HEK293T (cell line): ENCODE measurements around the gene EGLN2.

ENCODE experiments used
- ARNT ChIP-seq: fragments of 450-650 bp; IDR thresholded peaks from 2 replicates; pipeline ENCODE4 v1.6.1; 2017; ENCODE audit warnings: mild to moderate bottlenecking
- BHLHE40 ChIP-seq: fragments of 450-650 bp; IDR thresholded peaks from 2 replicates; pipeline ENCODE4 v1.6.1; 2016; ENCODE audit warnings: mild to moderate bottlenecking, moderate library complexity, borderline replicate concordance
- FOXA1 ChIP-seq: fragments of 450-650 bp; IDR thresholded peaks from 2 replicates; pipeline ENCODE4 v1.6.1; 2016; ENCODE audit warnings: mild to moderate bottlenecking
- FOXK2 ChIP-seq: fragments of 450-650 bp; IDR thresholded peaks from 2 replicates; pipeline ENCODE4 v1.6.1; 2016; ENCODE audit warnings: mild to moderate bottlenecking
- FOXM1 ChIP-seq: fragments of 450-650 bp; IDR thresholded peaks from 2 replicates; pipeline ENCODE4 v1.6.1; 2017; ENCODE audit warnings: mild to moderate bottlenecking, borderline replicate concordance
- HDGF ChIP-seq: fragments of 450-650 bp; IDR thresholded peaks from 2 replicates; pipeline ENCODE4 v1.6.1; 2017; ENCODE audit warnings: antibody characterized with exemption, borderline replicate concordance
- L3MBTL2 ChIP-seq: fragments of 450-650 bp; conservative IDR thresholded peaks from 2 replicates; pipeline ENCODE4 v1.6.1; 2016; ENCODE audit warnings: mild to moderate bottlenecking
- SP1 ChIP-seq: fragments of 450-650 bp; IDR thresholded peaks from 2 replicates; pipeline ENCODE4 v1.6.1; 2017
- SUZ12 ChIP-seq: fragments of 450-650 bp; IDR thresholded peaks from 2 replicates; pipeline ENCODE4 v1.6.1; 2016; ENCODE audit warnings: mild to moderate bottlenecking
- TARDBP ChIP-seq: fragments of 450-650 bp; IDR thresholded peaks from 2 replicates; pipeline ENCODE4 v1.6.1; 2016
- ZNF384 ChIP-seq: fragments of 450-650 bp; IDR thresholded peaks from 2 replicates; pipeline ENCODE4 v1.6.1; 2016
- TF ChIP-seq, protein P1 (sequence below): fragments of 450-650 bp; IDR thresholded peaks from 2 replicates; pipeline ENCODE4 v1.6.1; 2016

DNA sequence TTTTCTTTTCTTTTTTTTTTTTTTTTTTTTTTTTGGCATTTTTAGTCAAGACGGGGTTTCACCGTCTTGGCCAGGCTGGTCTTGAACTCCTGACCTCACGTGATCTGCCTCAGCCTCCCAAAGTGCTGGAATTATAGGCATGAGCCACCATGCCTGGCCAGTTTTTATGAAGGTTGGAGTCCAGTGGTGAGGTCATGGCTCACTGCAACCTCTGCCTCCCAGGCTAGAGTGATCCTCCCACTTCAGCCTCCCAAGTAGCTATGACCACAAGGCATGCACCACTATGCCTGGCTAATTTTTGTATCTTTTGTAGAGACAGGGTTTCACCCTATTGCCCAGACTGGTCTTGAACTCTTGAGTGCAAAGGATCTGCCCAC is 43.8 kb upstream of the EGLN2 start:
- TF ChIP-seq SP1 (no peak), HDGF (no peak), BHLHE40 (no peak), SUZ12 (no peak), FOXM1 (no peak), TARDBP (no peak), ARNT (no peak), FOXA1 (no peak), FOXK2 (no peak), ZNF384 (no peak), L3MBTL2 (no peak)
- TF ChIP-seq, protein P1, sequence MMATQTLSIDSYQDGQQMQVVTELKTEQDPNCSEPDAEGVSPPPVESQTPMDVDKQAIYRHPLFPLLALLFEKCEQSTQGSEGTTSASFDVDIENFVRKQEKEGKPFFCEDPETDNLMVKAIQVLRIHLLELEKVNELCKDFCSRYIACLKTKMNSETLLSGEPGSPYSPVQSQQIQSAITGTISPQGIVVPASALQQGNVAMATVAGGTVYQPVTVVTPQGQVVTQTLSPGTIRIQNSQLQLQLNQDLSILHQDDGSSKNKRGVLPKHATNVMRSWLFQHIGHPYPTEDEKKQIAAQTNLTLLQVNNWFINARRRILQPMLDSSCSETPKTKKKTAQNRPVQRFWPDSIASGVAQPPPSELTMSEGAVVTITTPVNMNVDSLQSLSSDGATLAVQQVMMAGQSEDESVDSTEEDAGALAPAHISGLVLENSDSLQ = no peak
